Heart left ventricle (tissue), 13 donors: ENCODE results near the gene AIPL1.

Source experiments
- CTCF ChIP-seq, 12 donors: fragments of 200-600 bp; sonication (generic) in 4 of 12; IDR thresholded peaks; one replicate each; pipeline versions ENCODE4 v1.5.0 to v1.8.0; 2018 to 2022; ENCODE audit warnings: antibody characterized with exemption in 12 of 12, mild to moderate bottlenecking in 5 of 12
- POLR2A ChIP-seq, 2 donors: fragments of 450-650 bp; IDR thresholded peaks; one replicate each; pipeline ENCODE4 v1.6.1; 2017; ENCODE audit warnings: antibody characterized with exemption in 2 of 2, mild to moderate bottlenecking in 2 of 2, moderate library complexity in 2 of 2
- donor health status: ischemic (EF 13 %, LVEDD 7.1; RV severe dilation, severe dysfunction).
- donor health status: DM: no; HTN: yes; CAD: no.
- donor health status: DM: no; HTN: no; CAD: no.
- donor health status: ischemic (EF 25% LVEDD 6.9; RV normal size, moderate dysfunction).
- donor health status: ischemic (EF 25% LVEDD 5.7; RV mildly dilated, moderate dysfunction).
- donor health status: ischemic (EF 35%, LVEDD 5.7; RV mildly dilated, moderate dysfunction).
- donor health status: nonischemic (EF 11% LVEDD 7.7; RV severe dilation, severe dysfunction).
- donor health status: DM: yes; HTN: yes; CAD: no.
- donor health status: PGD.
- donor health status: ischemic (EF 29% LVEDD 5.4; RV normal size, mild dysfunction).
- donor health status: nonischemic (EF 23%, LVEDD 6.1; RV moderate dilation, normal function).

DNA sequence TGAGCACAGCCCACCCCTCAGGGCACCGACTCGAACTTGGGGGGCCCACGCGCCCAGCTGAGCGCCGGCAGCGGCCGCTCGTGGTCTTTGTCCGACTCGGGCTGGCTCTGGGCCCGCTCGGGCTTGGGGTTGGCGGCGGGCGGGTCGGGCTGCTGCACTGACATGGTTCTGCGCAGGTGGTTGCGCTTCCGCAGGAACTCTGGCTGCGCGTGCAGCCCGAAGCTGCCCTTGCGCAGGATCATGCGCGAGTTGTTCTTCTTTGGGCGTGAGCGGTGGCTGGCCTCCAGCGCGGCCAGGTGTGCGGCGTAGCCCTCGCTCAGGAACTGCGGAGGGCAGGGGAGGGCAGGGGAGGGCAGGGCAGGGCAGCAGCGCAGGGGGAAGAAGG, 20.4 kb upstream of the AIPL1 start:
- no peak for TF ChIP-seq CTCF (IDR thresholded peaks at IDR 0.05)
- TF ChIP-seq POLR2A (IDR thresholded peaks at IDR 0.05): no peak
